ENCODE measurements around the gene AGBL4. TPM values are rescaled to one million over a fixed set of nuclear protein-coding genes. Genes with fewer than 3 reads are reported as not detected.

AGBL4 gene
- polyA plus RNA-seq, 1 experiment, result not detected

GRCh38 chr1:48720929-48721328 is 1302.8 kb downstream of the AGBL4 start:
- TF ChIP-seq CTCF (IDR thresholded peaks at IDR 0.05; ENCODE audit: low read depth, low read length), result no peak
- H3K9me3 ChIP-seq (ENCODE audit: control insufficient read depth, insufficient read depth, low read length), result no peaks in the 10 kb centered on the region
- H3K4me3 ChIP-seq (ENCODE audit: low read depth, low read length), result no peak overlapping the region
- ChIA-PET CTCF (no interaction called here), POLR2A (no interaction called here)
- no peaks in the 10 kb centered on the region for H3K27me3 ChIP-seq (ENCODE audit: control insufficient read depth, insufficient read depth, low read length)
- DNase-seq (ENCODE audit: low read depth, low spot score), result no peak
- H3K27ac ChIP-seq (ENCODE audit: low read depth, low read length), result no peak overlapping the region

GRCh38 chr1:48718705-48719104 is 1305.0 kb downstream of the AGBL4 start:
- TF ChIP-seq CTCF (IDR thresholded peaks at IDR 0.05; ENCODE audit: low read depth, low read length), result no peak
- no peak overlapping the region for H3K27ac ChIP-seq (ENCODE audit: low read depth, low read length)
- no peak overlapping the region for H3K4me3 ChIP-seq (ENCODE audit: low read depth, low read length)
- no peak for DNase-seq (ENCODE audit: low read depth, low spot score)
- no peaks in the 10 kb centered on the region for H3K27me3 ChIP-seq (ENCODE audit: control insufficient read depth, insufficient read depth, low read length)
- no peaks in the 10 kb centered on the region for H3K9me3 ChIP-seq (ENCODE audit: control insufficient read depth, insufficient read depth, low read length)
- ChIA-PET CTCF (no interaction called here), POLR2A (no interaction called here)

GRCh38 chr1:48718116-48718630 is 1305.6 kb downstream of the AGBL4 start:
- TF ChIP-seq CTCF (IDR thresholded peaks at IDR 0.05; ENCODE audit: low read depth, low read length), result no peak
- no peak for DNase-seq (ENCODE audit: low read depth, low spot score)
- no peak overlapping the region for H3K27ac ChIP-seq (ENCODE audit: low read depth, low read length)
- no peaks in the 10 kb centered on the region for H3K27me3 ChIP-seq (ENCODE audit: control insufficient read depth, insufficient read depth, low read length)
- ChIA-PET POLR2A (no interaction called here), CTCF (no interaction called here)
- no peaks in the 10 kb centered on the region for H3K9me3 ChIP-seq (ENCODE audit: control insufficient read depth, insufficient read depth, low read length)
- H3K4me3 ChIP-seq (ENCODE audit: low read depth, low read length), result no peak overlapping the region

GRCh38 chr1:48717082-48717481 is 1306.7 kb downstream of the AGBL4 start:
- Histone ChIP-seq H3K4me3 (ENCODE audit: low read depth, low read length) (no peak overlapping the region), H3K27me3 (ENCODE audit: control insufficient read depth, insufficient read depth, low read length) (no peaks in the 10 kb centered on the region), H3K27ac (ENCODE audit: low read depth, low read length) (no peak overlapping the region), H3K9me3 (ENCODE audit: control insufficient read depth, insufficient read depth, low read length) (no peaks in the 10 kb centered on the region)
- POLR2A ChIA-PET, result interaction anchor here (0.6 kb wide), 1 partner anchor 53 kb away, joined by 3 read pairs; no protein-coding TSS in a partner anchor
- no peak for TF ChIP-seq CTCF (IDR thresholded peaks at IDR 0.05; ENCODE audit: low read depth, low read length)
- DNase-seq (ENCODE audit: low read depth, low spot score), result no peak
- CTCF ChIA-PET, result interaction anchor here (1.0 kb wide), 1 partner anchor 40 kb away, joined by 4 read pairs; no protein-coding TSS in a partner anchor

- ChIA-PET CTCF (no interaction called here), POLR2A (no interaction called here)
- H3K9me3 ChIP-seq (ENCODE audit: control insufficient read depth, insufficient read depth, low read length), result no peaks in the 10 kb centered on the region
- no peaks in the 10 kb centered on the region for H3K27me3 ChIP-seq (ENCODE audit: control insufficient read depth, insufficient read depth, low read length)
- DNase-seq (ENCODE audit: low read depth, low spot score), result no peak
- TF ChIP-seq CTCF (IDR thresholded peaks at IDR 0.05; ENCODE audit: low read depth, low read length), result no peak
- H3K4me3 ChIP-seq (ENCODE audit: low read depth, low read length), result no peak overlapping the region
- no peak overlapping the region for H3K27ac ChIP-seq (ENCODE audit: low read depth, low read length)
Measured at GRCh38 chr1:48715921-48716320, 1307.8 kb downstream of the AGBL4 start.

All from AG04450 (cell line).